ENCODE data around the gene GRXCR2.
"Not testable (repeated sequence)": the region's sequence is repeated elsewhere in the genome, so short reads cannot be mapped to it uniquely, and the experiment has no call there.

Gene GRXCR2

GRCh38 chr5:145872486-145872885 is 328 bp downstream of the GRXCR2 start:
- no peak for DNase-seq

- DNase-seq, result no peak
Measured at GRCh38 chr5:145869753-145870152, 3.1 kb downstream of the GRXCR2 start.

GRCh38 chr5:145867806-145868205 is 5.0 kb downstream of the GRXCR2 start:
- no peak for DNase-seq

- not testable (repeated sequence) for DNase-seq
Measured at GRCh38 chr5:145864432-145864831, 8.4 kb downstream of the GRXCR2 start.

GRCh38 chr5:145863003-145863402 is 9.8 kb downstream of the GRXCR2 start:
- no peak for DNase-seq

- DNase-seq, result no peak
Measured at GRCh38 chr5:145859897-145860296, 12.9 kb downstream of the GRXCR2 start.

GRCh38 chr5:145859453-145859852 is 13.4 kb downstream of the GRXCR2 start:
- no peak for DNase-seq

- DNase-seq, result no peak
Measured at GRCh38 chr5:145858959-145859358, 13.9 kb downstream of the GRXCR2 start.

- DNase-seq, result peak; percentile 12
Measured at GRCh38 chr5:145856285-145856818, 16.5 kb downstream of the GRXCR2 start.

- DNase-seq, result no peak
Measured at GRCh38 chr5:145855763-145856267, 17.0 kb downstream of the GRXCR2 start.

GRCh38 chr5:145854651-145855258 is 18.1 kb downstream of the GRXCR2 start:
- no peak for DNase-seq

GRCh38 chr5:145853781-145854376 is 18.9 kb downstream of the GRXCR2 start:
- DNase-seq, result no peak

- DNase-seq, result no peak
Measured at GRCh38 chr5:145852990-145853389, 19.8 kb downstream of the GRXCR2 start.

GRCh38 chr5:145848854-145849253 is 24.0 kb downstream of the GRXCR2 start:
- no peak for DNase-seq

- no peak for DNase-seq
Measured at GRCh38 chr5:145847499-145848497, 25.0 kb downstream of the GRXCR2 start.

- DNase-seq, result no peak
Measured at GRCh38 chr5:145846081-145846480, 26.7 kb downstream of the GRXCR2 start.

- no peak for DNase-seq
Measured at GRCh38 chr5:145841299-145841698, 31.5 kb downstream of the GRXCR2 start.

- DNase-seq, result no peak
Measured at GRCh38 chr5:145840458-145841132, 32.2 kb downstream of the GRXCR2 start.

GRCh38 chr5:145838276-145838675 is 34.5 kb downstream of the GRXCR2 start:
- DNase-seq, result no peak

GRCh38 chr5:145836241-145836640 is 36.6 kb downstream of the GRXCR2 start:
- DNase-seq, result not testable (repeated sequence)

- DNase-seq, result no peak
Measured at GRCh38 chr5:145835848-145836239, 37.0 kb downstream of the GRXCR2 start.
